Activated naive CD4-positive, alpha-beta T cell treated with anti-CD3 and anti-CD28 coated beads, Interleukin-2, amount 50 U/mL, for 72 hours (primary cell): ENCODE measurements around the gene CNOT9. TPM values are rescaled to one million over a fixed set of nuclear protein-coding genes. Genes with fewer than 3 reads are reported as not detected.
"Not testable (repeated sequence)": the region's sequence is repeated elsewhere in the genome, so short reads cannot be mapped to it uniquely, and the experiment has no call there.

ENCODE experiments used
- ATAC-seq, 2 donors: fragments of 150-1000 bp; cut with Tn5 transposase; 2 replicates each; pipeline ENCODE4 v1.10.0; 2021; ENCODE audit warnings: mild to moderate bottlenecking in 2 of 2, moderate library complexity in 2 of 2
- DNase-seq, 2 donors: peaks; one replicate each; pipeline ENCODE4 v3.0.0; 2021 to 2022; ENCODE audit warnings: low spot score in 2 of 2
- H3K27ac Mint-ChIP-seq, 2 donors: one replicate each; pipeline ENCODE4 v1.8.0; 2022; ENCODE audit warnings: mild to moderate bottlenecking in 2 of 2, mixed read lengths in 2 of 2
- H3K36me3 Mint-ChIP-seq, 2 donors: one replicate each; pipeline ENCODE4 v1.8.0; 2022; ENCODE audit warnings: mixed read lengths in 2 of 2
- H3K9me3 Mint-ChIP-seq, 2 donors: one replicate each; pipeline ENCODE4 v1.8.0; 2022; ENCODE audit warnings: mixed read lengths in 2 of 2
- total RNA-seq, 2 donors: library from RNA; stranded (reverse); gene quantifications; one replicate each; pipeline ENCODE4 v1.2.3, GENCODE V29; 2022

CNOT9 gene
- 100 to 1,000 TPM in 1 of 2 donors, 10 to 100 TPM in 1; 71.4 to 100 TPM for total RNA-seq

- peak; percentile 81 to 94 for ATAC-seq
- peak; percentile 100 for DNase-seq
- H3K36me3 Mint-ChIP-seq, result peaks cover 45 to 69% of the 10 kb centered on the region in 2 donors
- no peaks in the 10 kb centered on the region for H3K9me3 Mint-ChIP-seq
- H3K27ac Mint-ChIP-seq, result peak within 1 kb of the TSS; percentile 99 to 100
These were observed at the start of gene CNOT9, which contains the start of gene USP37 for GRCh38 chr2:218568190-218569037. Gene CNOT9, plus strand, starts transcription at chr2:218568839. Its CDS starts 116 bp downstream, at chr2:218568955. Gene USP37, minus strand, starts transcription at chr2:218568351. Its CDS starts 9,698 bp downstream, at chr2:218558653.

- ATAC-seq (no peak), DNase-seq (no peak)
- Mint-ChIP-seq H3K9me3 (no peaks in the 10 kb centered on the region), H3K27ac (no peak overlapping the region), H3K36me3 (peaks cover 10 to 37% of the 10 kb centered on the region in 2 donors)
These were observed 49.8 kb upstream of the CNOT9 start for GRCh38 chr2:218518876-218519275.

- Mint-ChIP-seq H3K27ac (no peak overlapping the region), H3K9me3 (no peaks in the 10 kb centered on the region), H3K36me3 (peaks cover 24 to 67% of the 10 kb centered on the region in 2 donors)
- ATAC-seq (no peak), DNase-seq (no peak)
These were observed 45.0 kb upstream of the CNOT9 start for GRCh38 chr2:218523651-218524050.

GRCh38 chr2:218528409-218528808 lies 40.2 kb upstream of the CNOT9 start:
- not testable (repeated sequence) for ATAC-seq, H3K27ac Mint-ChIP-seq, DNase-seq, H3K9me3 Mint-ChIP-seq
- H3K36me3 Mint-ChIP-seq, result peaks cover 35 to 79% of the 10 kb centered on the region in 2 donors

GRCh38 chr2:218529990-218530389 lies 38.6 kb upstream of the CNOT9 start:
- Mint-ChIP-seq H3K36me3 (peaks cover 27 to 69% of the 10 kb centered on the region in 2 donors), H3K9me3 (no peaks in the 10 kb centered on the region), H3K27ac (no peak overlapping the region)
- no peak for ATAC-seq
- no peak for DNase-seq

- H3K36me3 Mint-ChIP-seq, result peaks cover 7 to 19% of the 10 kb centered on the region in 2 donors
- H3K27ac Mint-ChIP-seq, result peak overlapping the region in 1 of 2 donors; percentile 31
- no peaks in the 10 kb centered on the region for H3K9me3 Mint-ChIP-seq
- no peak for ATAC-seq
- no peak for DNase-seq
These were observed 31.7 kb upstream of the CNOT9 start for GRCh38 chr2:218536804-218537494.

- Mint-ChIP-seq H3K9me3 (no peaks in the 10 kb centered on the region), H3K27ac (no peak overlapping the region), H3K36me3 (peaks cover 6 to 9% of the 10 kb centered on the region in 2 donors)
- ATAC-seq (no peak), DNase-seq (no peak)
These were observed 28.6 kb upstream of the CNOT9 start for GRCh38 chr2:218540015-218540414.

- DNase-seq (no peak), ATAC-seq (no peak)
- H3K36me3 Mint-ChIP-seq, result peaks cover 6 to 7% of the 10 kb centered on the region in 2 donors
- H3K27ac Mint-ChIP-seq, result no peak overlapping the region
- no peaks in the 10 kb centered on the region for H3K9me3 Mint-ChIP-seq
These were observed 22.6 kb upstream of the CNOT9 start for GRCh38 chr2:218546012-218546411.

GRCh38 chr2:218547511-218547910 lies 21.1 kb upstream of the CNOT9 start:
- Mint-ChIP-seq H3K36me3 (peaks cover 9 to 17% of the 10 kb centered on the region in 2 donors), H3K9me3 (no peaks in the 10 kb centered on the region), H3K27ac (no peak overlapping the region)
- ATAC-seq (peak in 1 of 2 donors; percentile 56), DNase-seq (no peak)

GRCh38 chr2:218547978-218548377 lies 20.7 kb upstream of the CNOT9 start:
- ATAC-seq, result no peak
- no peak for DNase-seq
- peaks cover 11 to 21% of the 10 kb centered on the region in 2 donors for H3K36me3 Mint-ChIP-seq
- no peaks in the 10 kb centered on the region for H3K9me3 Mint-ChIP-seq
- H3K27ac Mint-ChIP-seq, result no peak overlapping the region

GRCh38 chr2:218554225-218554624 lies 14.4 kb upstream of the CNOT9 start:
- peak overlapping the region in 1 of 2 donors; percentile 53 for H3K27ac Mint-ChIP-seq

GRCh38 chr2:218555527-218555926 lies 13.1 kb upstream of the CNOT9 start:
- peaks cover 23 to 42% of the 10 kb centered on the region in 2 donors for H3K36me3 Mint-ChIP-seq
- H3K27ac Mint-ChIP-seq, result peak overlapping the region in 1 of 2 donors; percentile 40
- DNase-seq (no peak), ATAC-seq (no peak)
- H3K9me3 Mint-ChIP-seq, result no peaks in the 10 kb centered on the region

More at GRCh38 chr2:218554225-218554624, 14.4 kb upstream of the CNOT9 start:
- ATAC-seq, H3K9me3 Mint-ChIP-seq, DNase-seq: not testable (repeated sequence)
- H3K36me3 Mint-ChIP-seq, result peaks cover 23 to 42% of the 10 kb centered on the region in 2 donors

- Mint-ChIP-seq H3K27ac (no peak overlapping the region), H3K9me3 (no peaks in the 10 kb centered on the region), H3K36me3 (peaks cover 18 to 46% of the 10 kb centered on the region in 2 donors)
- ATAC-seq, result no peak
- DNase-seq, result no peak
These were observed 10.7 kb upstream of the CNOT9 start for GRCh38 chr2:218557941-218558340.

- H3K27ac Mint-ChIP-seq, result no peak overlapping the region
- H3K9me3 Mint-ChIP-seq, result no peaks in the 10 kb centered on the region
- peaks cover 13 to 40% of the 10 kb centered on the region in 2 donors for H3K36me3 Mint-ChIP-seq
- ATAC-seq, result no peak
- no peak for DNase-seq
These were observed 9.7 kb upstream of the CNOT9 start for GRCh38 chr2:218558986-218559385.

GRCh38 chr2:218564056-218564455 lies 4.6 kb upstream of the CNOT9 start:
- Mint-ChIP-seq H3K27ac (no peak overlapping the region), H3K9me3 (no peaks in the 10 kb centered on the region), H3K36me3 (peaks cover 31 to 61% of the 10 kb centered on the region in 2 donors)
- no peak for ATAC-seq
- no peak for DNase-seq

GRCh38 chr2:218566296-218566695 lies 2.3 kb upstream of the CNOT9 start:
- Mint-ChIP-seq H3K9me3 (no peaks in the 10 kb centered on the region), H3K27ac (peak overlapping the region in 1 of 2 donors; percentile 99), H3K36me3 (peaks cover 51 to 73% of the 10 kb centered on the region in 2 donors)
- ATAC-seq, result no peak
- no peak for DNase-seq

- peaks cover 45 to 68% of the 10 kb centered on the region in 2 donors for H3K36me3 Mint-ChIP-seq
- DNase-seq (no peak), ATAC-seq (peak; percentile 46 to 65)
- H3K27ac Mint-ChIP-seq, result peak overlapping the region; percentile 99 to 100
- H3K9me3 Mint-ChIP-seq, result no peaks in the 10 kb centered on the region
These were observed 846 bp upstream of the CNOT9 start for GRCh38 chr2:218567797-218568189.
